ENCODE results near the gene PCDH19. TPM values are rescaled to one million over a fixed set of nuclear protein-coding genes. Genes with fewer than 3 reads are reported as not detected.

Gene PCDH19
- total and polyA plus RNA-seq, 2 experiments from 2014 or later = 1.8 to 3.6 TPM

GRCh38 chrX:100435726-100436125 is 25.7 kb upstream of the PCDH19 start:
- H3K9me3 ChIP-seq (ENCODE audit: low read depth) = no peaks in the 10 kb centered on the region
- H3K36me3 ChIP-seq (replicated peaks; ENCODE audit: insufficient read depth, low read depth) = no peaks in the 10 kb centered on the region
- no peak for TF ChIP-seq CTCF (IDR thresholded peaks at IDR 0.05; ENCODE audit: poor library complexity)
- TF ChIP-seq EZH2 (IDR thresholded peaks at IDR 0.05; ENCODE audit: borderline replicate concordance) = no peak
- no peak for TF ChIP-seq EZH2phosphoT487 (IDR thresholded peaks at IDR 0.05; ENCODE audit: low read depth, severe bottlenecking, unreplicated experiment)
- H3K9me2 ChIP-seq (replicated peaks; ENCODE audit: insufficient read depth) = no peaks in the 10 kb centered on the region
- H3K4me2 ChIP-seq = no peak overlapping the region
- H3K27ac ChIP-seq = no peak overlapping the region
- no peaks in the 10 kb centered on the region for H4K20me1 ChIP-seq (ENCODE audit: insufficient read depth, poor library complexity, severe bottlenecking)
- no peaks in the 10 kb centered on the region for H3K79me2 ChIP-seq
- no peaks in the 10 kb centered on the region for H3K4me1 ChIP-seq (ENCODE audit: insufficient read depth)
- no peak overlapping the region for H2AFZ ChIP-seq
- no peak overlapping the region for H3K4me3 ChIP-seq
- no peak for DNase-seq (ENCODE audit: low spot score)
- no peaks in the 10 kb centered on the region for H3K27me3 ChIP-seq

- H3K9me3 ChIP-seq (ENCODE audit: low read depth) = no peaks in the 10 kb centered on the region
- DNase-seq (ENCODE audit: low spot score) = no peak
- H3K27ac ChIP-seq = no peak overlapping the region
- no peak overlapping the region for H2AFZ ChIP-seq
- H3K4me1 ChIP-seq (ENCODE audit: insufficient read depth) = no peaks in the 10 kb centered on the region
- H3K4me2 ChIP-seq = no peak overlapping the region
- no peaks in the 10 kb centered on the region for H3K79me2 ChIP-seq
- no peaks in the 10 kb centered on the region for H3K9me2 ChIP-seq (replicated peaks; ENCODE audit: insufficient read depth)
- no peaks in the 10 kb centered on the region for H4K20me1 ChIP-seq (ENCODE audit: insufficient read depth, poor library complexity, severe bottlenecking)
- no peak overlapping the region for H3K4me3 ChIP-seq
- no peaks in the 10 kb centered on the region for H3K36me3 ChIP-seq (replicated peaks; ENCODE audit: insufficient read depth, low read depth)
- WGBS (ENCODE audit: low lambda C conversion rate, missing lambda C conversion rate) = 58% methylated on average over 4 of the region's 4 CpGs
- no peak for TF ChIP-seq EZH2phosphoT487 (IDR thresholded peaks at IDR 0.05; ENCODE audit: low read depth, severe bottlenecking, unreplicated experiment)
- no peak for TF ChIP-seq EZH2 (IDR thresholded peaks at IDR 0.05; ENCODE audit: borderline replicate concordance)
- peak; percentile 20 for TF ChIP-seq CTCF (IDR thresholded peaks at IDR 0.05; ENCODE audit: poor library complexity)
- no peaks in the 10 kb centered on the region for H3K27me3 ChIP-seq
These were observed 13.9 kb upstream of the PCDH19 start for GRCh38 chrX:100424012-100424411.

DNA sequence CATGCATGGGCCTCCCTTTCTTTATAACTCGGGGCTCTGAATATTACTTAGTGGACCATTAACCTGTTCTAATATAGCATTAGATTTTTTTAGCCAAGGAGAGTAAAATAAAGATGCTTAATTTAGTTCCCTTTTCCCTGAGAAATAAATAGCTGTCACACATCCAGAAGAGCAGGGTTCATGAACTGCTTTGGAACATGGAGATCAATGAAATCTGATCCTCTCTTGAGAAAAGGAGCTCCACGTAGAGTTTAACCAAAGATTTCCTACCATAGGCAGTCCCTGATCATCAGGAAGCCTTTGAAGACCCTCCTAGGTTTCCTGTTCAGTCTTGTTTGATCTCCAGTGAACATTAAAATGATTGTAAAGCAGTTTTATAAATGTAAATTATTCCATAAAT is 8.5 kb upstream of the PCDH19 start:
- Histone ChIP-seq H2AFZ (no peak overlapping the region), H3K4me3 (no peak overlapping the region), H3K4me2 (no peak overlapping the region), H3K9me3 (ENCODE audit: low read depth) (no peaks in the 10 kb centered on the region), H3K27me3 (no peaks in the 10 kb centered on the region), H4K20me1 (ENCODE audit: insufficient read depth, poor library complexity, severe bottlenecking) (no peaks in the 10 kb centered on the region), H3K36me3 (replicated peaks; ENCODE audit: insufficient read depth, low read depth) (no peaks in the 10 kb centered on the region), H3K79me2 (no peaks in the 10 kb centered on the region), H3K9me2 (replicated peaks; ENCODE audit: insufficient read depth) (no peaks in the 10 kb centered on the region), H3K4me1 (ENCODE audit: insufficient read depth) (no peaks in the 10 kb centered on the region), H3K27ac (no peak overlapping the region)
- TF ChIP-seq CTCF (IDR thresholded peaks at IDR 0.05; ENCODE audit: poor library complexity) (no peak), EZH2 (IDR thresholded peaks at IDR 0.05; ENCODE audit: borderline replicate concordance) (no peak), EZH2phosphoT487 (IDR thresholded peaks at IDR 0.05; ENCODE audit: low read depth, severe bottlenecking, unreplicated experiment) (no peak)
- DNase-seq (ENCODE audit: low spot score) = no peak
- WGBS (ENCODE audit: low lambda C conversion rate, missing lambda C conversion rate) = 65% methylated on average over 2 of the region's 2 CpGs

DNA sequence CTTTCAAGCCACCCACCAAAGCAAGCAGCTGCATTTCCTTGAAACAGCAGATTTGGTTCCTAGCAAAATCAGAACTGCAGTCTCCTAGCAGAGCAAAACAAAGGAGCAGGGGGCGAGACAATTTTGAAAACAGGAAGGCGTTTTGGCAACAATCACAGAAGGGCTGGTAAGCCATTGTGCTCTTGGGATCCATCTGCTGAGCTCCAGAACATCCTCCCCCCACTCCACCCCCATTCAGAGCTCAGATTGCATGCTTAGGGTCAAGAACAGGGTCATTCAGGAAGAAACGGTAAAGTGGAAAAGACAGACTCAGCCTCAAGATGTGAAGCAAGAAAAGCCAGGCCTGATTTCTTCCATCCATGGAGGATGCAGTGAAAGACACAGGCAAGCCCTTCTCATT is 7.6 kb upstream of the PCDH19 start:
- H3K4me1 ChIP-seq (ENCODE audit: insufficient read depth) = no peaks in the 10 kb centered on the region
- 47% methylated on average over 3 of the region's 3 CpGs for WGBS (ENCODE audit: low lambda C conversion rate, missing lambda C conversion rate)
- no peaks in the 10 kb centered on the region for H3K79me2 ChIP-seq
- no peaks in the 10 kb centered on the region for H3K27me3 ChIP-seq
- H3K27ac ChIP-seq = no peak overlapping the region
- no peak for DNase-seq (ENCODE audit: low spot score)
- H3K9me3 ChIP-seq (ENCODE audit: low read depth) = no peaks in the 10 kb centered on the region
- H3K4me2 ChIP-seq = no peak overlapping the region
- H3K36me3 ChIP-seq (replicated peaks; ENCODE audit: insufficient read depth, low read depth) = no peaks in the 10 kb centered on the region
- H2AFZ ChIP-seq = no peak overlapping the region
- no peak overlapping the region for H3K4me3 ChIP-seq
- no peak for TF ChIP-seq CTCF (IDR thresholded peaks at IDR 0.05; ENCODE audit: poor library complexity)
- TF ChIP-seq EZH2phosphoT487 (IDR thresholded peaks at IDR 0.05; ENCODE audit: low read depth, severe bottlenecking, unreplicated experiment) = no peak
- no peak for TF ChIP-seq EZH2 (IDR thresholded peaks at IDR 0.05; ENCODE audit: borderline replicate concordance)
- no peaks in the 10 kb centered on the region for H3K9me2 ChIP-seq (replicated peaks; ENCODE audit: insufficient read depth)
- no peaks in the 10 kb centered on the region for H4K20me1 ChIP-seq (ENCODE audit: insufficient read depth, poor library complexity, severe bottlenecking)
